HFF-Myc (cell line): ENCODE measurements around the gene SEC24D.
"Not testable (repeated sequence)": the region's sequence is repeated elsewhere in the genome, so short reads cannot be mapped to it uniquely, and the experiment has no call there.

Source experiments
- DNase-seq: peaks from one replicate; pipeline ENCODE4 v3.0.0-alpha.2; 2011; ENCODE audit warnings: low read depth; ENCODE audit errors: extremely low read depth
- H3K4me3 ChIP-seq: replicated peaks from 2 replicates; pipeline ENCODE4 v1.5.1; 2011; ENCODE audit warnings: low read depth, mild to moderate bottlenecking, control low read depth, low read length
- TF ChIP-seq, protein P1 (sequence below): IDR thresholded peaks from 2 replicates; pipeline ENCODE4 v1.5.1; 2012; ENCODE audit warnings: mild to moderate bottlenecking, low read depth, low read length, control low read depth; ENCODE audit errors: missing control alignments

SEC24D gene

DNA sequence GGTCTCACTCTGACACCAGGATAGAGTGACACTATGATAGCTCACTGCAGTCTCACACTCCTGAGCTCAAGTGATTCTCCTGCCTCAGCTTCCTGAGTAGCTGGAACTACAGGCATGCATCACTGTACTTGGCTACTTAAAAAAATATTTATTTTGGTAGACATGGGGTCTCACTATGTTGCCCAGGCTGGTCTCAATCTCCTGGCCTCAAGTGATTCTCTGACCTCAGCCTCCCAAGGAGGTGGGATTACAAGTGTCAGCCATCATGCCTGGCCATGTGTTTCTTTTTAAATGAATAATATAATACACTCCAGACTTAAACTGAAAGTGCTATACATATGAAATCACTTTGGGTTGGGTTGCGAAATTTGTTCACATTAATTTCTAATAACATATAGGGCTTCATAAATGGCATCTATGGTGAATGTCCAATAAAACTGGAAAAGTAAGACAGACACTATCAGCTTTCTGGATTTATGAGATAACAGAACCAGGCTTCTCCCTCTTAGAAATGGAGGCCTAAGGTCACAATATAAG lies 48.0 kb downstream of the SEC24D start:
- DNase-seq, result no peak

DNA sequence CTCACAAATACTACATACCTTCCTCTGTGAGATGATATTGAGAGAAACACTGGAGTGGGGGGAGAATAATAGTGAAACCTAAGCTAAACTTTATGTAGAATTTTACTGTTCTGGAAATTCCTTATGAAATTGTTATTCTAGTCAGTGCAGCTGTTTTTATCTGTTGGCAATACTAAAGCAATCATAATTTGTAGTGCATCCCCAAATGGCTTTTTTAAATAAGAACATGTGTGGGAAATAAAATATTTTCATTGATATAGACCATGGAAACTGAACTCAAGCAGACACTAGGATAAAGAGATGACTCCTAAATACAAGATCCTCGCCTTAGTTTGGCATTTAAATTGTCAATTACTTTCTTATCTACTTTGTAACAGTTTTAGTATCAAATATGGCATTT lies 51.1 kb downstream of the SEC24D start:
- DNase-seq, result no peak
- H3K4me3 ChIP-seq, result no peak overlapping the region
- TF ChIP-seq, protein P1, sequence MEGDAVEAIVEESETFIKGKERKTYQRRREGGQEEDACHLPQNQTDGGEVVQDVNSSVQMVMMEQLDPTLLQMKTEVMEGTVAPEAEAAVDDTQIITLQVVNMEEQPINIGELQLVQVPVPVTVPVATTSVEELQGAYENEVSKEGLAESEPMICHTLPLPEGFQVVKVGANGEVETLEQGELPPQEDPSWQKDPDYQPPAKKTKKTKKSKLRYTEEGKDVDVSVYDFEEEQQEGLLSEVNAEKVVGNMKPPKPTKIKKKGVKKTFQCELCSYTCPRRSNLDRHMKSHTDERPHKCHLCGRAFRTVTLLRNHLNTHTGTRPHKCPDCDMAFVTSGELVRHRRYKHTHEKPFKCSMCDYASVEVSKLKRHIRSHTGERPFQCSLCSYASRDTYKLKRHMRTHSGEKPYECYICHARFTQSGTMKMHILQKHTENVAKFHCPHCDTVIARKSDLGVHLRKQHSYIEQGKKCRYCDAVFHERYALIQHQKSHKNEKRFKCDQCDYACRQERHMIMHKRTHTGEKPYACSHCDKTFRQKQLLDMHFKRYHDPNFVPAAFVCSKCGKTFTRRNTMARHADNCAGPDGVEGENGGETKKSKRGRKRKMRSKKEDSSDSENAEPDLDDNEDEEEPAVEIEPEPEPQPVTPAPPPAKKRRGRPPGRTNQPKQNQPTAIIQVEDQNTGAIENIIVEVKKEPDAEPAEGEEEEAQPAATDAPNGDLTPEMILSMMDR, result no peak

More for the DNA sequence above, 48.0 kb downstream of the SEC24D start:
- TF ChIP-seq, protein P1, result no peak
- no peak overlapping the region for H3K4me3 ChIP-seq

DNA sequence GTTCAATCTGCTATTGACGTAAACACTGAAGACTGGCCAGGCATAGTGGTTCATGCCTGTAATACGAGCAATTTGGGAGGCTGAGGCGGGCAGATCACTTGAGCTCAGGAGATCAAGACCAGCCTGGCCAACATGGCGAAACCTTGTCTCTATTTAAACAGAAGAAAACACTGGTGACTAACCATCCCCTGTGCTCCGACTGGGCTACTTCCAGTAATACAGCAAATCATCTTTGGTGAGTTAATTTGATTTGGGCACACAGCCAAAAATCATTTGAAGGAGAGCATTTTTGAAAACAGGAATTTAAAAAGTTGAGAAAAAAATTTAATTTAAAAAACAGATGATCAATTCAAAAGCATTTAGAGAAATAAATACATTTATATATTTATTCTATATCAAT lies 52.0 kb downstream of the SEC24D start:
- H3K4me3 ChIP-seq, result no peak overlapping the region
- TF ChIP-seq, protein P1, result no peak
- no peak for DNase-seq

DNA sequence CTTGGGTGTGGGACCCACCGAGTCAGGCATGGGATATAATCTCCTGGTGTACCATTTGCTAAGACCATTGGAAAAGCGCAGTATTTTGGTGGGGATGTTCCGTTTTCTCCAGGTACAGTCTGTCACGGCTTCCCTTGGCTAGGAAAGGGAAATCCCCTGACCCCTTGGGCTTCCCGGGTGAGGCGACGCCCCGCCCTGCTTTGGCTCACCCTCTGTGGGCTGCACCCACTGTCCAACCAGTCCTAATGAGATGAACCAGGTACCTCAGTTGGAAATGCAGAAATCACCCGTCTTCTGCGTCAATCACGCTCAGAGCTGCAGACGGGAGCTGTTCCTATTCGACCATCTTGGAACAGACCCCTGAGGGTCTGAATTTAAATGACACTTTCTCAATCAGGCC lies 53.0 kb downstream of the SEC24D start:
- DNase-seq, result not testable (repeated sequence)

DNA sequence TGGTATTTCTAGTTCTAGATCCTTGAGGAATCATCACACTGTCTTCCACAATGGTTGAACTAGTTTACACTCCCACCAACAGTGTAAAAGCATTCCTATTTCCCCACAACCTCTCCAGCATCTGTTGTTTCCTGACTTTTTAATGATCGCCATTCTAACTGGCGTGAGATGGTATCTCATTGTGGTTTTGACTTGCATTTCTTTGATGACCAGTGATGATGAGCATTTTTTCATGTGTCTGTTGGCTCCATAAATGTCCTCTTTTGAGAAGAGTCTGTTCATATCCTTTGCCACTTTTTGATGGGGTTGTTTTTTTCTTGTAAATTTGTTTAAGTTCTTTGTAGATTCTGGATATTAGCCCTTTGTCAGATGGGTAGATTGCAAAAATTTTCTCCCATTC lies 58.3 kb downstream of the SEC24D start:
- DNase-seq, H3K4me3 ChIP-seq: not testable (repeated sequence)

More for the DNA sequence above, 53.0 kb downstream of the SEC24D start:
- not testable (repeated sequence) for H3K4me3 ChIP-seq

DNA sequence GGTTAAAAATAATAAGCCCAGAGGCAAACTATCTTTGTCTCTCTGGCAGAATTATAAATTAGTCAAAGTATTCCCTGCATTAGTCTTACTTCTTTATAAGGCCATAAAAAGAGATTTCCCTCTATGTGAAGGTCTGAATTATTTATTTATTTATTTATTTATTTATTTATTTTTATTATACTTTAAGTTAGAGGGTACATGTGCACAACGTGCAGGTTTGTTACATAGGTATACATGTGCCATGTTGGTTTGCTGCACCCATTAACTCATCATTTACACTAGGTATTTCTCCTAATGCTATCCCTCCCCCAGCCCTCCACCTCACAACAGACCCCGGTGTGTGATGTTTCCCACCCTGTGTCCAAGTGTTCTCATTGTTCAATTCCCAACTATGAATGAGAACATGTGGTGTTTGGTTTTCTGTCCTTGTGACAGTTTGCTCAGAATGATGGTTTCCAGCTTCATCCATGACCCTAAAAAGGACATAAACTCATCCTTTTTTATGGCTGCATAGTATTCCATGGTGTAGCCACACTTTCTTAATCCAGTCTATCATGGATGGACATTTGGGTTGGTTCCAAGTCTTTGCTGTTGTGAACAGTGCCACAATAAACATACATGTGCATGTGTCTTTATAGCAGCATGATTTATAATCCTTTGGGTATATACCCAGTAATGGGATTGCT lies 58.8 kb downstream of the SEC24D start:
- not testable (repeated sequence) for H3K4me3 ChIP-seq, DNase-seq

DNA sequence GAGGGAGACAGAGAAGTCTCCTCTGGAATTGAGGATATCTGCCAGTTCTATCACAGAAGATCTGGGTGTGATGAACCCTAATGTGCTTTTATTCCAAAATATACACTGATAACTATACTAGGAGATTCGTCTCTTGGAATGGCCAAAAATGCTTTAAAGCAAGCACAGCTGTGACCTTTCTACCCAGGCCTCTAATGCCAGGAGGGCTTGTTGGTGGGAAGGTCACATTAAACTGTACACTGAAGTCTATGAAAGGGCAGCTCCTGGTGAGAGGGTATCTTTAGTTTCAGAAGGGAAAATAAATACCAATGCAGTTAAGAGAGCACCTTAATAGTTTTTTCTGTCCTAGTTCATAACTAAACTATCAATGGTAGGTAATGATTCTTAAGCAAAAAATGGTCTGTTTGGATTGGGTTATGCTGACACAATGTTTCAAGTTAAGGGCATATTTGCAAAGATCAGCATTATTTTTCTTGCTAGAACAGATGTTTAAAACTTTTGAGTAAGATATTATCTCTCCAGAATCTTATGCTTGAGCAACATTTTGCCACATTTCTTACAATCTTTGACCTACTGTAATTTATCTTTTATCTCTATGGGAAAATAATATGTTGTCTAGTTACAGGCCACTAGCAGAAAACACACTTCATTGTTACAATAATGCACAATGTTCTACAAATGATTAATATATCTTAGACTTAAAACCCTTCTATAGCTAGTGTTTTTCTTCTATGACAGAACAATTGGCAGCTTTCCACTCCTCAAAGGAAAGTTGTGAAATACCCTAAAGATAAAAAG lies 59.6 kb downstream of the SEC24D start:
- DNase-seq, result no peak
- TF ChIP-seq, protein P1, result no peak
- H3K4me3 ChIP-seq, result no peak overlapping the region

DNA sequence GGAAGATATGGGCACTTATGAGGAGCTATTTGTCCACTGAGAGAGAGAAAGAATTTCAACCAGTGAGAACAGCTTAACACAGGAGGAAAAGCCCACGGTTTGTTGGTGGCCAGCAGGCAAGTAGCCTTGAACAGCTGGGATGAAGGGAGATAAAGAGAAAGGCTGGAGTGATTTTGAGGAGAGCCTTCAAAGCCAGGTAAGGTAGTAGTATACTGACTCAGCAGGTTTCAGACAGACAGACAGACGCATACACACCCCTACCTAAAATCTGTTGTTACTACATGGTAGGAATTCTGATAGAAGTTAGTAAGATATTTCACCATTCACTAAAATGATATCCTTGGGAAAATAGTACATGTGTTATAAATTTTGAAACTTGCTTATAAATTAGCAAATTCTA lies 60.5 kb downstream of the SEC24D start:
- TF ChIP-seq, protein P1, result no peak
- H3K4me3 ChIP-seq, result no peak overlapping the region
- no peak for DNase-seq
